Transverse colon (tissue), 4 donors: ENCODE data around the gene AXDND1. TPM values are rescaled to one million over a fixed set of nuclear protein-coding genes. Genes with fewer than 3 reads are reported as not detected.

Experiments
- DNase-seq: peaks from one replicate; pipeline ENCODE4 v3.0.0-alpha.2; 2019
- H3K27ac ChIP-seq, 4 donors: fragments of 200-600 bp; sonication (generic); 2 replicates each; pipeline ENCODE4 v1.5.1; 2016 to 2018; ENCODE audit warnings: inconsistent platforms in 4 of 4
- H3K27me3 ChIP-seq: fragments of 200-600 bp; sonication (generic); 2 replicates; pipeline ENCODE4 v1.5.1; 2017; ENCODE audit warnings: inconsistent platforms
- H3K36me3 ChIP-seq, 4 donors: fragments of 200-600 bp; sonication (generic); 2 replicates each; pipeline ENCODE4 v1.5.1; 2017 to 2019; ENCODE audit warnings: inconsistent platforms in 4 of 4
- H3K4me1 ChIP-seq, 4 donors: fragments of 200-600 bp; sonication (generic); 2 replicates each; pipeline ENCODE4 v1.5.1; 2017 to 2020; ENCODE audit warnings: inconsistent platforms in 4 of 4
- H3K4me3 ChIP-seq, 4 donors: fragments of 200-600 bp; sonication (generic); 1 replicate in 1 of 4; 2 replicates in 3 of 4; pipeline versions ENCODE4 v1.5.1 to v1.6.1; 2017 to 2019; ENCODE audit warnings: inconsistent platforms in 4 of 4
- H3K9me3 ChIP-seq, 2 donors: fragments of 200-600 bp; sonication (generic); 2 replicates each; pipeline ENCODE4 v1.5.1; 2017 to 2019; ENCODE audit warnings: inconsistent platforms in 2 of 2
- EP300 ChIP-seq: sonication (generic); formaldehyde crosslinking; IDR thresholded peaks from one replicate; pipeline ENCODE4 v1.6.1; 2017; ENCODE audit warnings: antibody characterized with exemption, low read depth
- POLR2A ChIP-seq: fragments of 450-650 bp; IDR thresholded peaks from one replicate; pipeline ENCODE4 v1.6.1; 2016; ENCODE audit warnings: antibody characterized with exemption, mild to moderate bottlenecking, moderate library complexity
- POLR2AphosphoS5 ChIP-seq, 3 donors: sonication (generic); formaldehyde crosslinking; IDR thresholded peaks; one replicate each; pipeline ENCODE4 v1.6.1; 2016; ENCODE audit warnings: antibody characterized with exemption in 3 of 3
- WGBS, 2 donors: methylation state at CpG; one replicate each; pipeline ENCODE4 v1.1.5; 2018; ENCODE audit warnings: low coverage in 1 of 2; 5-methylcytosine and 5-hydroxymethylcytosine counted together
- in situ Hi-C, 4 donors: fragments of 200-750 bp; cut with MboI; loops; one replicate each; pipeline versions ENCODE4 v1.15.0 to v1.15.1; 2017; ENCODE audit warnings: low sequenced_read_pairs in 3 of 4, low pct_ligation_motif_present in 1 of 4, low pct_unique_long_range_greater_than_20kb in 1 of 4
- intact Hi-C: fragments of 100-400 bp; cut with DNase I; formaldehyde crosslinking; loops from one replicate; pipeline ENCODE4 v1.15.1; 2023; ENCODE audit warnings: low total_unique reads
- total RNA-seq, 4 donors: library from RNA; depleted of rRNA; stranded (reverse); fragments of >200 nt; gene quantifications; one replicate each; pipeline ENCODE4 v1.1.0, GENCODE V29; 2016
- TF ChIP-seq, protein P1 (sequence below), 5 experiments: fragments of 200-600 bp in 3 of 5; fragments of 450-650 bp in 2 of 5; sonication (generic) in 3 of 5; IDR thresholded peaks; 1 replicate in 2 of 5; 2 replicates in 3 of 5; pipeline ENCODE4 v1.5.1; 2016 to 2017; ENCODE audit warnings: antibody characterized with exemption in 5 of 5, inconsistent platforms in 3 of 5, mild to moderate bottlenecking in 2 of 5, moderate library complexity in 1 of 5

AXDND1 gene
- 1 to 10 TPM; 3.1 to 8.4 (median 4.0) TPM for total RNA-seq

GRCh38 chr1:179365342-179366092 is at the start of gene AXDND1:
TSS of gene AXDND1 (plus strand) at chr1:179365971. CDS start at chr1:179366510, 539 bp downstream.
- peak; percentile 47 to 79 (median 59) for TF ChIP-seq POLR2AphosphoS5 (IDR thresholded peaks at IDR 0.05)
- peak; percentile 57 for TF ChIP-seq POLR2A
- no peak for TF ChIP-seq EP300
- peak within 1 kb of the TSS; percentile 46 to 89 (median 60) for H3K4me3 ChIP-seq
- H3K4me1 ChIP-seq, result peaks cover 0 to 10% (median 4%) of the 10 kb centered on the region in 4 donors
- 5 to 34% methylated on average over 9 to 43 of the region's 43 CpGs for WGBS, 2 donors
- H3K36me3 ChIP-seq, result no peaks in the 10 kb centered on the region
- peak; percentile 89 for DNase-seq
- H3K27ac ChIP-seq, result peak within 1 kb of the TSS; percentile 89 to 99 (median 90)
- intact Hi-C loops, result loop anchor here (5.0 kb wide), 1 partner anchor 283 kb away; the partner anchor contains the start of gene TOR3A
- H3K27me3 ChIP-seq, result no peaks in the 10 kb centered on the region
- in situ Hi-C loops, result loop anchor here (5.0 to 25.0 kb wide), 9 partner anchors 103 to 828 kb away; partner anchors contain the start of genes ABL2 (in 2 of the 4) and TOR3A (in 1 of the 4)
- no peaks in the 10 kb centered on the region for H3K9me3 ChIP-seq

GRCh38 chr1:179318491-179318890 is 47.3 kb upstream of the AXDND1 start:
- H3K27me3 ChIP-seq, result no peaks in the 10 kb centered on the region
- 79 to 82% methylated on average over 5 of the region's 5 CpGs for WGBS, 2 donors
- peaks cover 0 to 17% (median 7%) of the 10 kb centered on the region in 4 donors for H3K4me1 ChIP-seq
- peaks cover 0 to 8% (median 2%) of the 10 kb centered on the region in 4 donors for H3K36me3 ChIP-seq
- intact Hi-C loops, result no loop called here
- in situ Hi-C loops, result no loop called here
- TF ChIP-seq, protein P1, sequence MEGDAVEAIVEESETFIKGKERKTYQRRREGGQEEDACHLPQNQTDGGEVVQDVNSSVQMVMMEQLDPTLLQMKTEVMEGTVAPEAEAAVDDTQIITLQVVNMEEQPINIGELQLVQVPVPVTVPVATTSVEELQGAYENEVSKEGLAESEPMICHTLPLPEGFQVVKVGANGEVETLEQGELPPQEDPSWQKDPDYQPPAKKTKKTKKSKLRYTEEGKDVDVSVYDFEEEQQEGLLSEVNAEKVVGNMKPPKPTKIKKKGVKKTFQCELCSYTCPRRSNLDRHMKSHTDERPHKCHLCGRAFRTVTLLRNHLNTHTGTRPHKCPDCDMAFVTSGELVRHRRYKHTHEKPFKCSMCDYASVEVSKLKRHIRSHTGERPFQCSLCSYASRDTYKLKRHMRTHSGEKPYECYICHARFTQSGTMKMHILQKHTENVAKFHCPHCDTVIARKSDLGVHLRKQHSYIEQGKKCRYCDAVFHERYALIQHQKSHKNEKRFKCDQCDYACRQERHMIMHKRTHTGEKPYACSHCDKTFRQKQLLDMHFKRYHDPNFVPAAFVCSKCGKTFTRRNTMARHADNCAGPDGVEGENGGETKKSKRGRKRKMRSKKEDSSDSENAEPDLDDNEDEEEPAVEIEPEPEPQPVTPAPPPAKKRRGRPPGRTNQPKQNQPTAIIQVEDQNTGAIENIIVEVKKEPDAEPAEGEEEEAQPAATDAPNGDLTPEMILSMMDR (IDR thresholded peaks at IDR 0.05), result no peak
- TF ChIP-seq POLR2A (no peak), EP300 (no peak), POLR2AphosphoS5 (IDR thresholded peaks at IDR 0.05) (no peak)
- H3K27ac ChIP-seq, result no peak overlapping the region
- DNase-seq, result no peak
- no peaks in the 10 kb centered on the region for H3K9me3 ChIP-seq
- no peak overlapping the region for H3K4me3 ChIP-seq

DNA sequence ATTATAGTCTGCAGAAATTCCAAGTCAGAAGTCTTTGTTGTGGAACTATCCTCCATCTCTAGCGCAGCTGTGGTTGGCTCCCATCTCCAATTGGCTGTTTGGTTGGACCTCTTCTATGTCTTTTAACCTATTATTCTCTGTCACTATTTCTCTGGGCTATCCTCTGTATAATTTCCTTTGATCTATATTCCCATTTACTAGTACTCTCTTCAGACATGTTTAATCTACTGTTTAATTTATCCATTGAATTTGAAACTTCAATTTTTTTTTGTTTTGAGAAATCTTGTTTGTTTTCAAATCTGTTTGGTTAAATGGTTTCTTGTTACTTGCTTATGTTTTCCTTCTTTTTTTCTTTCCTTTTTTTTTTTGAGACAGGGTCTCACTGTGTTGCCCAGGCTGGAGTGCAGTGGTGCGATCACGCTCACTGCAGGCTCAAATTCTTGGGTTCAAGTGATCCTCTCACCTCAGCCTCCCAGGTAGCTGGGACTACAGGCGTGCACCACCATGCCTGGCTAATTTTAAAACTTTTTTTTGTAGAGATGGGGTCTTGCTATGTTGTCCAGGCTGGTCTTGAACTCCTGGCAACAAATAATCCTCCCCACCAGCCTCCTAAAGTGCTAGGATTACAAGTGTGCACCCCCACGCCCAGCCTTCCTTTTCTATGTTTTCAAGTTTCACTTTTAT is 44.1 kb upstream of the AXDND1 start:
- H3K4me1 ChIP-seq, result peaks cover 0 to 18% (median 8%) of the 10 kb centered on the region in 4 donors
- H3K27me3 ChIP-seq, result no peaks in the 10 kb centered on the region
- H3K4me3 ChIP-seq, result no peak overlapping the region
- H3K27ac ChIP-seq, result no peak overlapping the region
- WGBS, 2 donors, result 94 to 96% methylated on average over 4 to 5 of the region's 5 CpGs
- TF ChIP-seq POLR2AphosphoS5 (IDR thresholded peaks at IDR 0.05), result no peak
- TF ChIP-seq, protein P1 (IDR thresholded peaks at IDR 0.05), result no peak
- no peak for TF ChIP-seq POLR2A
- TF ChIP-seq EP300, result no peak
- DNase-seq, result no peak
- intact Hi-C loops (no loop called here), in situ Hi-C loops (no loop called here)
- peaks cover 0 to 8% (median 2%) of the 10 kb centered on the region in 4 donors for H3K36me3 ChIP-seq
- no peaks in the 10 kb centered on the region for H3K9me3 ChIP-seq

DNA sequence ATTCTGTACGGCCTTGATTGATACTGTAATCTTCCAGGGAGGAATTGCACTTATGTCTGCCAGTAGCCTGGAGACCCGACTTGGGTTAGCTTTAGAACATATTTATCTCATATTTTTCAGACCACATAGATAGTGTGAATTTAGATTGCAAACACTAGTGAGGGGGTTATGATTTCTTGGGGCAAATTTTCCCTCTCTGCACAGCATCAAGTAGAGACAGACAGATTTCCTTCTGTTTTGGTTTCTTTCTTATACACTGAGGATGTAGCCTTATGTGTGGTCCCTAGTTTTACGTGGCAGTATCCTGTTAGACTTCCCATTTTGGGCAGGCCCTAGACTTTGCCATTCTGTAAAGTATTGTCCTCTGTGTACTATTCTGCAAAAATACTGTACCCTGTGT is 43.2 kb upstream of the AXDND1 start:
- intact Hi-C loops, result no loop called here
- no peak for DNase-seq
- WGBS, 2 donors, result 50 to 60% methylated on average over 1 to 3 of the region's 3 CpGs
- H3K9me3 ChIP-seq, result no peaks in the 10 kb centered on the region
- peaks cover 0 to 18% (median 8%) of the 10 kb centered on the region in 4 donors for H3K4me1 ChIP-seq
- H3K27me3 ChIP-seq, result no peaks in the 10 kb centered on the region
- H3K36me3 ChIP-seq, result peaks cover 0 to 8% (median 2%) of the 10 kb centered on the region in 4 donors
- TF ChIP-seq POLR2A (no peak), POLR2AphosphoS5 (IDR thresholded peaks at IDR 0.05) (no peak), EP300 (no peak)
- TF ChIP-seq, protein P1 (IDR thresholded peaks at IDR 0.05), result no peak
- no peak overlapping the region for H3K4me3 ChIP-seq
- H3K27ac ChIP-seq, result no peak overlapping the region
- in situ Hi-C loops, result no loop called here
